ENCODE results near the gene ZIC4. TPM values are rescaled to one million over a fixed set of nuclear protein-coding genes. Genes with fewer than 3 reads are reported as not detected.

ZIC4 gene
- total RNA-seq, 2 donors from 2014 or later, result not detected

GRCh38 chr3:147398813-147399534 is 7.4 kb downstream of the ZIC4 start:
- no peaks in the 10 kb centered on the region for H3K36me3 ChIP-seq
- DNase-seq (ENCODE audit: low spot score), result no peak
- no peak overlapping the region for H3K27ac ChIP-seq
- H3K9me3 ChIP-seq, result no peaks in the 10 kb centered on the region
- peaks cover 22 to 43% of the 10 kb centered on the region in 2 donors for H3K27me3 ChIP-seq
- no peak for TF ChIP-seq CTCF (IDR thresholded peaks at IDR 0.05)
- peaks cover 0 to 29% of the 10 kb centered on the region in 2 donors for H3K4me1 ChIP-seq
- no peak overlapping the region for H3K4me3 ChIP-seq

- TF ChIP-seq CTCF (IDR thresholded peaks at IDR 0.05), result no peak
- peaks cover 0 to 37% of the 10 kb centered on the region in 2 donors for H3K4me1 ChIP-seq
- DNase-seq (ENCODE audit: low spot score), result no peak
- H3K4me3 ChIP-seq, result no peak overlapping the region
- H3K9me3 ChIP-seq, result no peaks in the 10 kb centered on the region
- peaks cover 20 to 49% of the 10 kb centered on the region in 2 donors for H3K27me3 ChIP-seq
- no peaks in the 10 kb centered on the region for H3K36me3 ChIP-seq
- no peak overlapping the region for H3K27ac ChIP-seq
Observed at GRCh38 chr3:147397875-147398812, 8.2 kb downstream of the ZIC4 start.

GRCh38 chr3:147397155-147397874 is 9.0 kb downstream of the ZIC4 start:
- Histone ChIP-seq H3K9me3 (no peaks in the 10 kb centered on the region), H3K4me1 (peaks cover 0 to 46% of the 10 kb centered on the region in 2 donors), H3K36me3 (no peaks in the 10 kb centered on the region), H3K27ac (no peak overlapping the region), H3K4me3 (no peak overlapping the region), H3K27me3 (peaks cover 15 to 57% of the 10 kb centered on the region in 2 donors)
- no peak for DNase-seq (ENCODE audit: low spot score)
- TF ChIP-seq CTCF (IDR thresholded peaks at IDR 0.05), result no peak

GRCh38 chr3:147396712-147397046 is 9.7 kb downstream of the ZIC4 start:
- H3K9me3 ChIP-seq, result no peaks in the 10 kb centered on the region
- no peak for TF ChIP-seq CTCF (IDR thresholded peaks at IDR 0.05)
- DNase-seq (ENCODE audit: low spot score), result no peak
- H3K4me1 ChIP-seq, result peaks cover 0 to 52% of the 10 kb centered on the region in 2 donors
- H3K36me3 ChIP-seq, result no peaks in the 10 kb centered on the region
- H3K4me3 ChIP-seq, result no peak overlapping the region
- H3K27me3 ChIP-seq, result peaks cover 15 to 62% of the 10 kb centered on the region in 2 donors
- H3K27ac ChIP-seq, result no peak overlapping the region

GRCh38 chr3:147395899-147396711 is 10.2 kb downstream of the ZIC4 start:
- Histone ChIP-seq H3K36me3 (no peaks in the 10 kb centered on the region), H3K4me3 (no peak overlapping the region), H3K9me3 (no peaks in the 10 kb centered on the region), H3K27me3 (peaks cover 16 to 67% of the 10 kb centered on the region in 2 donors), H3K4me1 (peaks cover 0 to 58% of the 10 kb centered on the region in 2 donors), H3K27ac (no peak overlapping the region)
- TF ChIP-seq CTCF (IDR thresholded peaks at IDR 0.05), result no peak
- no peak for DNase-seq (ENCODE audit: low spot score)

Measured in right atrium auricular region (tissue), 2 donors.